SH-SY5Y (cell line): ENCODE data around the gene FASTKD2.
A peak's percentile ranks its signal among the peaks of the same experiment; 100 is the strongest.

ENCODE experiments used
- GATA2 ChIP-seq: IDR thresholded peaks from 2 replicates; pipeline ENCODE4 v1.6.1; 2011; ENCODE audit warnings: mild to moderate bottlenecking, low read depth, low read length
- GATA3 ChIP-seq: IDR thresholded peaks from 2 replicates; pipeline ENCODE4 v1.6.1; 2011; ENCODE audit warnings: low read depth, mild to moderate bottlenecking, low read length, moderate library complexity

- TF ChIP-seq GATA3 = peak; percentile 76
- TF ChIP-seq GATA2 = peak; percentile 98
Observed at GRCh38 chr2:206716623-206717022, 48.8 kb upstream of the FASTKD2 start.
